Gastroesophageal sphincter (tissue), 3 donors: ENCODE measurements around the gene TBC1D25.

Experiments
- CTCF ChIP-seq, 4 experiments: fragments of 200-600 bp in 2 of 4; fragments of 450-650 bp in 2 of 4; sonication (generic) in 1 of 4; IDR thresholded peaks; one replicate each; pipeline ENCODE4 v1.5.1; 2017 to 2019; ENCODE audit warnings: antibody characterized with exemption in 4 of 4, mild to moderate bottlenecking in 2 of 4, moderate library complexity in 2 of 4
- POLR2AphosphoS5 ChIP-seq: sonication (generic); formaldehyde crosslinking; IDR thresholded peaks from one replicate; pipeline ENCODE4 v1.6.1; 2017; ENCODE audit warnings: antibody characterized with exemption

- TF ChIP-seq CTCF (IDR thresholded peaks at IDR 0.05) (no peak), POLR2AphosphoS5 (peak; percentile 62)
Observed at GRCh38 chrX:48597353-48598264, 58.1 kb downstream of the TBC1D25 start, which contains the start of gene WDR13.
